Gastroesophageal sphincter (tissue), 4 donors: ENCODE data around the gene HOXB4. TPM values are rescaled to one million over a fixed set of nuclear protein-coding genes. Genes with fewer than 3 reads are reported as not detected.
A peak's percentile ranks its signal among the peaks of the same experiment; 100 is the strongest.

Experiments used
- ATAC-seq: fragments of 150-250 bp; one replicate; pipeline ENCODE4 v1.9.1; 2016; ENCODE audit warnings: mild to moderate bottlenecking, moderate library complexity
- H3K27ac ChIP-seq, 4 donors: fragments of 200-600 bp; sonication (generic) in 3 of 4; 1 replicate in 3 of 4; 2 replicates in 1 of 4; pipeline ENCODE4 v1.5.1; 2016 to 2019
- H3K27me3 ChIP-seq: fragments of 200-600 bp; sonication (generic); one replicate; pipeline ENCODE4 v1.5.1; 2019
- H3K36me3 ChIP-seq, 2 donors: fragments of 200-600 bp; sonication (generic); one replicate each; pipeline ENCODE4 v1.5.1; 2019; ENCODE audit warnings: control low read depth in 1 of 2
- H3K4me1 ChIP-seq, 3 donors: fragments of 200-600 bp; sonication (generic); 1 replicate in 2 of 3; 2 replicates in 1 of 3; pipeline ENCODE4 v1.5.1; 2016 to 2019; ENCODE audit warnings: control low read depth in 2 of 3
- H3K4me3 ChIP-seq, 2 donors: fragments of 200-600 bp; sonication (generic); one replicate each; pipeline ENCODE4 v1.5.1; 2019; ENCODE audit warnings: mild to moderate bottlenecking in 1 of 2, moderate library complexity in 1 of 2
- H3K9me3 ChIP-seq, 3 donors: fragments of 200-600 bp; sonication (generic); one replicate each; pipeline ENCODE4 v1.5.1; 2017 to 2019; ENCODE audit warnings: control low read depth in 2 of 3
- CTCF ChIP-seq, 4 experiments: fragments of 200-600 bp in 2 of 4; fragments of 450-650 bp in 2 of 4; sonication (generic) in 1 of 4; IDR thresholded peaks; one replicate each; pipeline ENCODE4 v1.5.1; 2017 to 2019; ENCODE audit warnings: antibody characterized with exemption in 4 of 4, mild to moderate bottlenecking in 2 of 4, moderate library complexity in 2 of 4
- EP300 ChIP-seq: sonication (generic); formaldehyde crosslinking; IDR thresholded peaks from one replicate; pipeline ENCODE4 v1.6.1; 2017; ENCODE audit warnings: antibody characterized with exemption, mild to moderate bottlenecking
- POLR2A ChIP-seq, 2 donors: fragments of 450-650 bp; IDR thresholded peaks; one replicate each; pipeline ENCODE4 v1.6.1; 2017; ENCODE audit warnings: antibody characterized with exemption in 2 of 2, mild to moderate bottlenecking in 2 of 2, moderate library complexity in 1 of 2
- POLR2AphosphoS5 ChIP-seq: sonication (generic); formaldehyde crosslinking; IDR thresholded peaks from one replicate; pipeline ENCODE4 v1.6.1; 2017; ENCODE audit warnings: antibody characterized with exemption
- WGBS, 2 donors: methylation state at CpG; one replicate each; pipeline ENCODE4 v1.1.5; 2018; ENCODE audit warnings: low coverage in 1 of 2; 5-methylcytosine and 5-hydroxymethylcytosine counted together
- total RNA-seq, 4 donors: library from RNA; depleted of rRNA; stranded (reverse); fragments of >200 nt; gene quantifications; one replicate each; pipeline ENCODE4 v1.1.0, GENCODE V29; 2016

Gene HOXB4
- total RNA-seq, 4 donors from 2014 or later: 3.0 to 12.9 (median 6.9) TPM

GRCh38 chr17:48561884-48562810, 16.0 kb downstream of the HOXB4 start:
- Histone ChIP-seq H3K4me3 (no peak overlapping the region), H3K36me3 (no peaks in the 10 kb centered on the region), H3K9me3 (no peaks in the 10 kb centered on the region), H3K27me3 (no peaks in the 10 kb centered on the region), H3K4me1 (peaks cover 3 to 100% (median 77%) of the 10 kb centered on the region in 3 donors), H3K27ac (peak overlapping the region in 3 of 4 donors; percentile 97 to 98 (median 97))
- TF ChIP-seq CTCF (IDR thresholded peaks at IDR 0.05) (peak in 3 of 4 experiments; percentile 20 to 37 (median 22)), EP300 (no peak)
- ATAC-seq: no peak
- 42 to 67% methylated on average over 8 to 13 of the region's 15 CpGs for WGBS, 2 donors

- TF ChIP-seq EP300: no peak
- no peak for TF ChIP-seq CTCF (IDR thresholded peaks at IDR 0.05)
- peak; percentile 62 for TF ChIP-seq POLR2AphosphoS5
- TF ChIP-seq POLR2A (IDR thresholded peaks at IDR 0.05): peak; percentile 23 to 26
- Histone ChIP-seq H3K27ac (peak overlapping the region; percentile 90 to 98 (median 97)), H3K4me3 (peak overlapping the region in 1 of 2 donors; percentile 60), H3K4me1 (peaks cover 0 to 97% (median 72%) of the 10 kb centered on the region in 3 donors), H3K27me3 (no peaks in the 10 kb centered on the region), H3K36me3 (no peaks in the 10 kb centered on the region), H3K9me3 (no peaks in the 10 kb centered on the region)
- WGBS, 2 donors: 22 to 25% methylated on average over 9 to 14 of the region's 14 CpGs
- ATAC-seq: peak; percentile 35
These were observed 18.0 kb downstream of the HOXB4 start for GRCh38 chr17:48559840-48560817.

GRCh38 chr17:48559122-48559839, 18.9 kb downstream of the HOXB4 start:
- H3K4me1 ChIP-seq: peaks cover 0 to 97% (median 68%) of the 10 kb centered on the region in 3 donors
- no peak for ATAC-seq
- H3K9me3 ChIP-seq: no peaks in the 10 kb centered on the region
- TF ChIP-seq EP300 (no peak), POLR2A (IDR thresholded peaks at IDR 0.05) (no peak), CTCF (IDR thresholded peaks at IDR 0.05) (no peak), POLR2AphosphoS5 (peak; percentile 5)
- H3K36me3 ChIP-seq: no peaks in the 10 kb centered on the region
- 36 to 40% methylated on average over 6 to 16 of the region's 16 CpGs for WGBS, 2 donors
- no peaks in the 10 kb centered on the region for H3K27me3 ChIP-seq
- peak overlapping the region; percentile 41 to 60 for H3K4me3 ChIP-seq
- peak overlapping the region; percentile 90 to 98 (median 97) for H3K27ac ChIP-seq

GRCh38 chr17:48558831-48559121, 19.4 kb downstream of the HOXB4 start:
- no peak for TF ChIP-seq CTCF (IDR thresholded peaks at IDR 0.05)
- TF ChIP-seq EP300: no peak
- TF ChIP-seq POLR2A (IDR thresholded peaks at IDR 0.05): no peak
- TF ChIP-seq POLR2AphosphoS5: no peak
- H3K4me3 ChIP-seq: peak overlapping the region; percentile 41 to 60
- peaks cover 0 to 97% (median 67%) of the 10 kb centered on the region in 3 donors for H3K4me1 ChIP-seq
- H3K27me3 ChIP-seq: no peaks in the 10 kb centered on the region
- H3K36me3 ChIP-seq: no peaks in the 10 kb centered on the region
- ATAC-seq: no peak
- 40 to 42% methylated on average over 2 of the region's 2 CpGs for WGBS, 2 donors
- peak overlapping the region; percentile 90 to 98 (median 97) for H3K27ac ChIP-seq
- H3K9me3 ChIP-seq: no peaks in the 10 kb centered on the region
